RPMI7951 (cell line): ENCODE results near the gene STOX1. TPM values are rescaled to one million over a fixed set of nuclear protein-coding genes. Genes with fewer than 3 reads are reported as not detected.
"Not testable (repeated sequence)": the region's sequence is repeated elsewhere in the genome, so short reads cannot be mapped to it uniquely, and the experiment has no call there.

Experiments
- DNase-seq: peaks from one replicate; pipeline ENCODE4 v3.0.0-alpha.2; 2012; ENCODE audit warnings: low read depth
- total RNA-seq: library from RNA; depleted of rRNA; stranded (reverse); fragments of >200 nt; shearing (Covaris generic); gene quantifications from 2 replicates; pipeline ENCODE4 v1.2.3, GENCODE V29; 2014; rRNA removed

Gene STOX1
- total RNA-seq, result 0.96 and 1.2 TPM in 2 replicates

- peak; percentile 64 for DNase-seq
Observed at GRCh38 chr10:68826764-68827591, at the start of gene STOX1. TSS of gene STOX1 (plus strand) at chr10:68827531. CDS start at chr10:68827624, 93 bp downstream.

GRCh38 chr10:68781613-68782574 lies 45.4 kb upstream of the STOX1 start:
- no peak for DNase-seq

GRCh38 chr10:68784476-68784875 lies 42.9 kb upstream of the STOX1 start:
- DNase-seq, result no peak

- DNase-seq, result no peak
Observed at GRCh38 chr10:68787813-68788212, 39.5 kb upstream of the STOX1 start.

- DNase-seq, result no peak
Observed at GRCh38 chr10:68790476-68790875, 36.9 kb upstream of the STOX1 start.

- DNase-seq, result peak; percentile 7
Observed at GRCh38 chr10:68792115-68792514, 35.2 kb upstream of the STOX1 start.

GRCh38 chr10:68795886-68796532 lies 31.3 kb upstream of the STOX1 start:
- DNase-seq, result no peak

- no peak for DNase-seq
Observed at GRCh38 chr10:68796605-68797004, 30.7 kb upstream of the STOX1 start.

GRCh38 chr10:68800211-68800610 lies 27.1 kb upstream of the STOX1 start:
- DNase-seq, result no peak

GRCh38 chr10:68804692-68805091 lies 22.6 kb upstream of the STOX1 start:
- no peak for DNase-seq

GRCh38 chr10:68810830-68811229 lies 16.5 kb upstream of the STOX1 start:
- DNase-seq, result not testable (repeated sequence)

- no peak for DNase-seq
Observed at GRCh38 chr10:68811314-68812009, 15.9 kb upstream of the STOX1 start.

- DNase-seq, result no peak
Observed at GRCh38 chr10:68812420-68812819, 14.9 kb upstream of the STOX1 start.

GRCh38 chr10:68813559-68813958 lies 13.8 kb upstream of the STOX1 start:
- DNase-seq, result no peak

- no peak for DNase-seq
Observed at GRCh38 chr10:68816796-68817412, 10.4 kb upstream of the STOX1 start.

- not testable (repeated sequence) for DNase-seq
Observed at GRCh38 chr10:68820359-68820758, 7.0 kb upstream of the STOX1 start.

GRCh38 chr10:68822626-68823025 lies 4.7 kb upstream of the STOX1 start:
- DNase-seq, result not testable (repeated sequence)

- DNase-seq, result not testable (repeated sequence)
Observed at GRCh38 chr10:68827592-68827959, 245 bp downstream of the STOX1 start.

GRCh38 chr10:68828083-68828601 lies 811 bp downstream of the STOX1 start:
- DNase-seq, result not testable (repeated sequence)

- DNase-seq, result no peak
Observed at GRCh38 chr10:68828833-68829232, 1.5 kb downstream of the STOX1 start.

- no peak for DNase-seq
Observed at GRCh38 chr10:68829521-68829920, 2.2 kb downstream of the STOX1 start.
